Stromal cell of bone marrow (primary cell): ENCODE data around the gene PCDH17.

Experiments
- DNase-seq: peaks from one replicate; pipeline ENCODE4 v3.0.0-alpha.2; 2012; ENCODE audit warnings: low read depth

PCDH17 gene

GRCh38 chr13:57636816-57637215 is 5.3 kb downstream of the PCDH17 start:
- no peak for DNase-seq

DNA sequence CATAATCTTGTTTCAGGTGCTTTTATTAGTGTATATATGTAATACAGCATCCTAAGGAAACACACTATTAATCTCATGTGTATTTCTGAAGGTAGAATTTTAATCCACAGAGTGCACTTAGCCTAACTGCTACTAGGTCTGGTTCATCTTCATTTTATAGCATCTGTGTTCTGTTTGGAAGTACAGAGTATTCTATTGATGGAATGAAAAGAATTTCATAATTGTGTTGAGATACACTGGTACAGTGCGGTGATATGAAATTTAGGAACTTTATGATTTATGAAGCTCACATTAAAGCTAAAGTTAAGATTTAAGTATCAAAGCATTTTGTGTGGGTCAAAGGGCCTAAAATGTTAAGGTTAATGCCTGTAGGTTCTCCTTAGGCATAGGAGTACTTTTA is 6.0 kb downstream of the PCDH17 start:
- no peak for DNase-seq

DNA sequence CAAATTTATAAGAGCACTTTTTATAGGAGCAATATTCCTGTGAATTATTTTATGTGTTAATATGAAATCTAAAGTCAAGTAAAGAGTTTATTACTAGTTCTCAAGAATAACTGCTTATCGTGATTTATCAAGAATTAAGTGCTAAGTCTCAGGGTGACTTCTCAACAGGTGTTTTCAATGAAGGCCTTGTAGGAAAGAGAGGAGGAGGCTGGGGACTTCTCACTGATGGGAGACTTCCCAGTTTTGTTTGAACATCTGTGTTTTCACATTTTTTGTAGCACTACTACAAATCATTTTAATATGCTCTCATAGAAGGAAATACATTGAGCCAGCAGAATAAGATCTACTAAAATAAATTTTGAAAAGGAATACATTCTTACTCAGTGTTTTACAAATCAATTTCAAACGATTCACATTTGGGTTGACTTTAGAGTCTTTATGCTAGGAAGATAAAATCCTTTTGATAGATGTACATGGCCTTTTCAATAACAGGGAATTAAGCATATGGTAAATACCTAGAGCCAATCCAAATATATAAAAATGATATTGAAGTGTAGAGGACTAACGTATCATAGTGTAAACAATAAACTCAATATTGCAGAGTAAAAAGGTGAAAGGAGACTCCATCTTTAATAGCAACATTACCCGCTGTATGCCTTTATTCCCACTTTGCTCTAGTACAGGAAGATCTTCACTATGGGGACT is 6.8 kb downstream of the PCDH17 start:
- no peak for DNase-seq

DNA sequence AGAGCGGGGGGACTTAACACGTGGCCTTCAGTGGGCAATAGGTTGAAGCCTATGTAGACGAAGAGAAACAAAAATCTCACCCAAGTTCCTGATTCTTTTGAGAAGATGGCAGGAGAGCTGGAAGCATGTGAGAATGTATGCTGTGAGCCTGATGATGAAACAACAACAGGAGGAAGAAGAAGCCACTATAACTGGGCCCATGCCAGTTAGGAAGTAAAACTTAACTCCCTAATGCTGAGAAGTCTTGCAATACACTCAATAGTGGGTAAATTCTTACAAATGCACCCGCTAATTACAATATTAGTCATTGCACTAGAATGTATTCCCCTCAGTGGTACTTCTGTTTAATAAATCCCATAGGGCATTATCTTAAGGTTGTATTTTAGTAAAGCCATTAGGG is 9.1 kb downstream of the PCDH17 start:
- DNase-seq = no peak

DNA sequence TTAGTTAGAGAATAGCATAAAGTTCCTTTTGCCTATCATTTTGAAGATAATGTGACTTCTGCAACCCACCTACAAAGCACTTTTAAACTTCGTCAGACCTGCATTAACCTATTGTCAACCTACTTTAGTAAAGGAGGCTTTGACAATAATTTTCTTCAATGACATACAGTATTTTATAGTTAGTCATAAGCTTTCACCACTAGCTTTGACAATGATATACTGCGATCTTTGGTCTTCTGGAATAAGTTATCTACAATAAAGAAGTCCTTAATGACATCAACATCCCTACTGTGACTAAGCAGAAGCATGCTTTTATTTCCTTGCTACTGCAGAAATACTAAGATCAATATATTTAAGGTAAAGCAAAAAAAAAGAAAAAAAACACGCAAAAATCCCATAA is 9.5 kb downstream of the PCDH17 start:
- DNase-seq = no peak

DNA sequence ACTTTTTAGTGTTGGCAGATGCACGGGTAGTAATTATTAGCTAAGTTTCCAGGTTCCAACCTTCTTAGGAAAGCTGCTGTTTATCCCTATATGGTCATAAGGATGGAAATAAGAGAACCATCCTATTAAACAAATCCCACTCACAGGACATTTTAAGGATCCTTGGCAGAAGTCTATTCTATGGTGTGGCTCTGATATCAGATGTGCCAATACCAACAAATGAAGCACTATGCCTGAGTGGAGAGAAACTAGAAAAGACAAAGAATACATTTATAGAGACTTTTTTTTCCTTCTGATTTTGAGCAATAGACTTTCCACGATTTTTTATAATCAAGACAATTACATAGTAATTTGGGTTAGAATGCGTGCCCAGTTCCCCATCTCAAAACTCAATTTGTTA is 12.6 kb downstream of the PCDH17 start:
- DNase-seq = no peak

DNA sequence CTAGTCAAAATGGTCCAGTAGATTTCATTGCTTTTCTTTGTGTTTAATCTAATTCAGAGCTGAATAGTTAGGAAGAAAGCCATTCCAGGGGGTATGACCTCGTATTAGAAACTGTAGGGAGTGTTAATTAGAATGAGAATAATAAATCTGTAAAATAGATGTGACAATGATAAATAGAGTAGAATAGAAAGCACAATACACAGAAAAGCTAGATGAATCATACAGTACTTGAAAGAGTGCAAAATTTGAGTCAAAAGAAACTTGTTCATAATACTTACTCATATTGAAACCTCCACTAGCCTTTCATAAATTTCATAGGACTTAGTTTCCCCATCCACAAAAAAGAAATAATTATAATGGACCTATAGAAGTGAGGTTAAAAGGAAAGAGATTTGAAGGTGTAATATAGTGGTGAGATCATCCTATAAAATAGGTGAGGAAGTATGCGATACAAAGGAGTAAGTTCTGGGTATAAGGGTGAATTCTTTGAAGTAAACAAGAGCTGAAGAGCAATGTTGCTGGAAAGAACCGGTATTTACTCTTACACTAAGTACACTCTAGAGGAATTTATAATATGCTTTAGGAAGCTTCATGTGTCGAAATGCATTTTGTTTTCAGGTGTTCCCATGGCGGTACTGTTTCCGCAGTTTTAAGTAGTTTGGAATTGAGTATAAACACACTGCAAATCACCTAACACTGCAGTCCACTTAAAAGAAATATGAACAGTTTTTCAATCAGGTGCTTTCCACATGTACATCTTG is 21.9 kb downstream of the PCDH17 start:
- no peak for DNase-seq

GRCh38 chr13:57665481-57665880 is 33.9 kb downstream of the PCDH17 start:
- no peak for DNase-seq

GRCh38 chr13:57666131-57666953 is 34.8 kb downstream of the PCDH17 start:
- no peak for DNase-seq

GRCh38 chr13:57672168-57672567 is 40.6 kb downstream of the PCDH17 start:
- no peak for DNase-seq

DNA sequence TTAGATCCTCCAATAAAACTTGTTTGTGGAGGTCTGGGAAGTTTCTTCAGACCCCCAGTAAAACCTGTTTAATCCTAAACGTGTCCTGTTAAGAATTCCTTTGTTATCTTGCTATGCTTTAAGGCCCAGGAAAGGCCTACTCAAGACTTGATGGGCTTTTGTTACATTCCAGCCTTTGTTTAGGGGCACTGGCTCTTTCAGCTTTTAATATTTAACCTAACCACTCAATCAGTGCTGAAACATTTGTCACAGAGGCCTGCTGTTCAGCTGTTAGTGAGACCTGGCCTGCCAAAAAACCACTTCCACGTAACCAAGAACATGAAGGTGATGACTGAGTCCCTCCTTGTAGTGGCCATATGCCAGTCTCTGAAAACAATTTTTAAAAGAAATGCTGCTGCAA is 41.7 kb downstream of the PCDH17 start:
- no peak for DNase-seq

GRCh38 chr13:57675526-57675925 is 44.0 kb downstream of the PCDH17 start:
- DNase-seq = no peak

- no peak for DNase-seq
Measured at GRCh38 chr13:57680609-57681008, 49.1 kb downstream of the PCDH17 start.

GRCh38 chr13:57682128-57682716 is 50.7 kb downstream of the PCDH17 start:
- no peak for DNase-seq

- no peak for DNase-seq
Measured at GRCh38 chr13:57698851-57699250, 67.3 kb downstream of the PCDH17 start.

GRCh38 chr13:57704031-57704430 is 72.5 kb downstream of the PCDH17 start:
- DNase-seq = no peak

GRCh38 chr13:57716295-57716694 is 84.8 kb downstream of the PCDH17 start:
- DNase-seq = no peak

GRCh38 chr13:57724486-57725272 is 93.1 kb downstream of the PCDH17 start:
- DNase-seq = no peak

GRCh38 chr13:57725480-57725879 is 93.9 kb downstream of the PCDH17 start:
- DNase-seq = no peak

DNA sequence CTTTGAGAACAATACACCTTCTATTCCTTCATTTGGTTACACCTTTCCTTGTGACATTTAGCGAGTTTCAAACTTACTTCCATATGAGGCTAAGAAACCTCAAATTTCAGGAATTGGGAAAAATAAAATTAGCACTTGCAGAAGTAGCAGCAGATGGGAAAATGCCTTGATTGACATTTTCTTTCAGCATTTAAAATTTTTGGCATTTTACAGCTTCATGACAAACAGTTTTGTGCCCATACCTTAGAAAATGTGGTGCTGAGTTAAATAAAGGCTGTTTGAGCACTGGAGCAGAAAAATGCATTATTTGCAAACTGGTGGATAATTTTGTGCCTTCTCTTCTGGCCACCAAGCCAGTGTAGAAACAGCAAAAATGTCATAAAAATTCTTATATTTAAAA is 95.4 kb downstream of the PCDH17 start:
- no peak for DNase-seq

- DNase-seq = no peak
Measured at GRCh38 chr13:57734306-57734705, 102.8 kb downstream of the PCDH17 start.

GRCh38 chr13:57739089-57739488 is 107.5 kb downstream of the PCDH17 start:
- DNase-seq = no peak
